Kidney tubule cell (primary cell): Measurements from ENCODE around the gene CTNNA2.

Experiments
- DNase-seq: peaks from one replicate; pipeline ENCODE4 v3.0.0-alpha.2; 2018; ENCODE audit warnings: low spot score

CTNNA2 gene

DNA sequence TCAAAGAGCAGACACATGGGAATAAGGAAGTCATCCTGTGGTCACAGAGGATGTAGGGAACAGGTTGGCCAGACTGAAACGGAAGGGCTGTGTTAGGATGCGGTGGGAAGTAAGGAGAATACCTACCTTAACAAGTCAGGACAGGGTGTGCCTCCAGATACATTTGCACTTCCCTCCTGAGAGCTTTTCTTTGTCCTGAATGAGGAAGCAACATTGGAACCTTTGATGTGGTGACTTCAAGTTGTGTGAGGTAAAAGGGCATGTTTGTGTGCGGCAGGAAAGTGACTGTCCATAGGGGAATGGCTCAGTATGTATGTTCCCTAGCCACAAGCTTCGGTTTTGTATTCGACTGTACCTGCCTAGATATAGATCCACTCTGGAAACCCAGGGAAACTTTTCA lies 816.6 kb downstream of the CTNNA2 start:
- DNase-seq = no peak

DNA sequence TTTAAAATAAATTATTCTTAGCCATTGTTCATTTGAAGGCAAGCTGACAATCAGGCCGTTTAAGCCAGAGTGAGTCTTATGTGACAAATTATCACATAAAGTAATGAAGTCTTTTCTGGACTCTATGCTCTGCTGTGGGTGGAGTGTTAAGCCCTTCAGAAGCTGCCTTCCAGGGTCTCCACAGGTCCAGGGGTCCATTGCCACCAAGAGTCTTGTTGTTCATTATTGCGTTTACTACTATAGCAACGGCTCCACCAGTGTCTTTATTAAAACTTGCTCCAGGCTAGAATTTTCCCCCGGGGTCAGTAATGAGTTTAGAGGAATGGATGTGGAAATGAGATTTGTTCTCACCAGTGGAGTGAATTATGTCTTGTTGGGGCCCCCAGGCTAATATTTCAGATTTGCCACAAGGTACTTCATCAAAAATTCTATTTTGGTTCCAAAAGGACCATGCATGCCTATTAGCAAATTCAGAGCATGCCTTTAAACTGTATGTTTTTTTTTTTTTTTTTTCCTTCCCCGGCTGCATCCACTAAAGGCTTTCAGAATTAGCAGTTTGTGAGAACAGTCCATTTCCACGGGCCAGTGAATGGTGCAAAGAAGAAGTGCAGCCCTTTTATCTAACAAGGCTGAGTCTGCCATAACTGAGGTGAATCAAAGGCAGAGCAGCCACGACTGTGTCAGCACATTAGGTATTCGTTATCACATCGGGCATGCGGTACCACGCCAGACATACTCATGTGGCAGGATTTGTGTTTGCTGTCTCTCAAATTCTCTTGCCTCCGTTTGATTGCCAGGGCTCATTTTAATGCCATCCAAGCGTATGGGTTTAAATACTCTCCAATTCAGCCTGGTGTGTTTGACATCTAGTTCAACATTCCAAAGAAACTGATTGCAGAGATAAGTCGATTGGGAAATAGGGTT lies 817.9 kb downstream of the CTNNA2 start:
- DNase-seq = no peak

DNA sequence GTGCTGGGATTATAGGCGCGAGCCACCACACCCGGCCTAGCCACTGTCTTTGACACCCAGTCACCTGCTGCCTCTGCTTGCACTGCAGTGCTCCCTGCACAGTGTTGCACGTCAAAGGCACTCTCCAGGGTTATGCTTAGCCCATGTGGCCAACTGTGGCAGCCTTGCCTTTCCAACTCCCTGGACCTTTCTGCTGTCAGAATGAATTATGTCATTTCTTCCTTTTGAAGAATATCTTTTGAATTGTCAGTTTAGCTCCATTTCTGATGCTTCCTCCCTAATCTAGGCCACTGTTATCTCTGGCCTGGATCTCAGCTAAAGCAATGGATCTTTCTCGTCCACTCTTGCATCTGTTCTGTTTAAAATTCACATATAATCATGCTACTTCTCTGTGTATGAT lies 821.0 kb downstream of the CTNNA2 start:
- no peak for DNase-seq

DNA sequence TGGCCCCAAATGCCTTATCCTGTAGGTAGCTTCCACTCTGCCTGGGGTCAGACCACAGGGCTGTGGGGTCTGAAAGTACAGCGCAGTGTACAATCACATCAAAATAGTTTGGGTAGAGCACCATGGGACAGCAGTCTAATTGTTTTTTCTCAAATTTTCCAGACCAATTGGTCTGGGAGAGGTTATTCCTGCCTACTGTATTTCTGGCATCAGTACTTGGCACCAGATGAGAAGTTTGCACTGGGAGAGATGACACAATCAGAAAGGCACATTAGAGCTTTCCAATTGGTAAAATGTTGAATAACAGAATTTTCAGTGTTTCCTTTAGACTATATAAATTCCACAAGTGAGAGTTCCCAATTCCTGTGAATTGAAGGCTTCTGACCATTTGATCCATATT lies 822.6 kb downstream of the CTNNA2 start:
- no peak for DNase-seq

DNA sequence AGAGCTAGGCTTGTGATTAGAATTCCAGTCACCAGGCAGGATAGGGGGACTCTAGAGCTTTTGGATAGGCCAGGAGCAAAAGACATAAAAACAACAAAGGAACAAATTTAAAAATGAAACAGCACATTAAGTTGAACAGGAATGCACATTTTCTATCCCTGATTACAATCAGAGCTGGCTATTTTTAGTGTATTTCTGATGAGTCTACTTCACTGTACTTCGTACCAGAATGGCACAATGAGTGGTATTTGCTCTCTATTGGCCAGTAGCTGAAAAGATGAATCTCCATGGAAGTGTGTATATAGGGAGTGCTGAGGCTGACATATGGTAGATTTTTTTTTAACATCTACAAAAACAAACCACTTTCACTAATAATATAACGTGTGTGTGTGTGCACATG lies 825.9 kb downstream of the CTNNA2 start:
- DNase-seq = no peak

DNA sequence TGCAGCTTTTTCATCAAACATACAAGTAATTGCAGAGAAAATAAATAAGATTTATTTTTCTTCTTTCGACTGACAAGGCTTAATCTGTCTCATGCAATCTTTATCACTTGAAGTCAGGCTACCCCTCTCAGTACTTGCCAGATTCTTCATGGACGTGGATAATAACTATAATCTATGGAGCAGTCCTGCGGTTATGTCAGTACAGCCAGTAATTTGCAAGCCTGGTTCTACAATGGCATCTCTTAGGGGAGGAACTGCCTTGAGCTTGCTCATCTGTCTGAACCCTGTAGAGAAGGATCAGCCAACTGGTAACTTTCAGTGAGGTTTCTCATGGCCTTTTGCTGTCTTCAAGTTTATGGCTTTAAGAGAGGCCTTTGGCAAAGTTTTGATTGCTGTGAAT lies 827.2 kb downstream of the CTNNA2 start:
- no peak for DNase-seq

DNA sequence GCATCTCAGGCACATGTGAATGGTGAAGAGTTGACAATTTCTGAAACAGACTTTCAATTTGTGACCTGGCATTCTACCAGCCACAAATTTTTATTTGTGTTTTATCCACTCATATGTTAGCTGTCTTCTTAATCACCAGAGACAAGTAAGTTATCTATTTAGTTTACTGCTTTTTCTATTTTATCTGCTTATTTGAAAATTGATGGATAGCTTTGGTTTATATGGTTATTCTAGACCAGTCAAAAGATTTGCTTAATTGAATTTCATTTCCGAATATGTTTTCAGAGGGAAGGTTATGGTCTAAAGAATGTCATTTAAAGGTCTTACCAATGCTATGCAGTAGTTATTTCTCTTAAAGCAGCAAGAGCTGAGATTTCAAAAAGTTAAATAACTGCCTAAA lies 835.2 kb downstream of the CTNNA2 start:
- DNase-seq = no peak

DNA sequence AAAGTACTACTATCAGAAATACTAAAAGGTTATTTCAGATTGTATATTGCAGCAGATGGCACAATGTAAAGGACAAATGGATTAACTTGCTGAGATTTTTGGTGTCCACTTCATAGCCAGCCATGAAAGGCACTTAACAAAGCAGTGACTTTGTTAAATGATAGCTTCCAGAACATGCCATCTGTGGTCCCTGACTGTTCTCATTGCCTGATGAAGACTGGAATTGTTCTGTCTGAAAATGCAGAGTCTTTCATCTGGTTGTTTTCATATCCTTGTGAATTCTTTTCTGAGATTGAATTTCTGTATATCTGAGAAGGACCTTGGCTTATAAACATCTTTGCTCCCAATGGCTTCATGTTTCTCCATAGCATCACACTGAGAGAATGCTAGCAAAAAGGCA lies 836.1 kb downstream of the CTNNA2 start:
- DNase-seq = no peak

DNA sequence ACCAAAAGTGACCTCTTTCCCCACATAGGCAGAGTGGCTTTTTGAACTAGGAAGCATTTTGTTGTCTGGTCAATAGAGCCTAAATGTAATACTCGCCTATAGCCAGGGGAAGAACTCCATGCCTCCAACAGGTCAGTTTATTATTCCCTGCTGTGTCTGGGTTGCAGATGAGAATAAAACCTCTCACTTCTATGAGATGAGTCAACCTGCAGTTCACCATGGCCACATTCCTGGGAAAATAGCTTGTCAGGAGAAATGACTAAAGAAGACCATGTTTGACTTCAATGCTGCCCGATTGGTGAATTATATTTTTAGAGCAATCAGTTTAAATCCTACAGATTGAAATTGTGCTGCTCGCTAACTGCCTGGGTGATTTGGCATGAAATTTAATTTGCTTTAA lies 838.4 kb downstream of the CTNNA2 start:
- peak; percentile 58 for DNase-seq

DNA sequence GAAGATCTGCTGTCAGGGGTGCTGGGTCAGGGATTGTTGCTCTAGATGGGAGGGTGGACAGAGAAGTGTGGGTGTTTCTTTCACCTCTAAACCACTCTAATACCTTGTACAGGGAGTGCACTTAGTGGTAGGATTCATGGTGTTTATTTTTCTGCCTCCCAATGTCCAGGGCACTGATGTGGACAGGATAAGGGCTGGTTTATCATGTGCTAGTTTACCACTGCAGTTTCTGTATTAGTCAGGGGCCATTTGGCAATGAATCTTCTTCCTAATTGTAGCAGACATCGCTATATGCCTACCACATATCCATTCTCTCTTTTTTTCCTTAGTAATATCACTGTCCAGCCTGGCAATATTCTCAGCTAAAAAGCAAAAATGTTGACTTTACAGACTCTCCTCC lies 842.0 kb downstream of the CTNNA2 start:
- DNase-seq = no peak

DNA sequence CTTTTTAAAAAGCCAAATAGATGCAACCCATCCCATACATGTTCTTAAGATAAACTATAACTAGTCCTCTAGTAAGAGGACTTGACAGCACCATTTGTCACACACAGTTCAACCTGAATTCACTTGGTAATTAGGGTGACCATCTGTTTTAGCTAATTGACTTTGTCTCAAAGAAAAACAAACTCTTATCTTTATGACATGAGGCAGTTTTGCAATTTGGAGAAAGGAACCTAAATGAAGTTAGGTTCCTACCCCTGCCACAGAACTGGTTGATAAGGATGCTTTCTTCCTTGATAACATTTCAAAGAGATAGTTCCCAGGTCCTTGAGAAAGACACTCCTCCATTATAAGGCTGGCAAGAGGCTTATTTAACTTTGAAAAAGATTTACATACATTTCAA lies 849.1 kb downstream of the CTNNA2 start:
- DNase-seq = no peak

DNA sequence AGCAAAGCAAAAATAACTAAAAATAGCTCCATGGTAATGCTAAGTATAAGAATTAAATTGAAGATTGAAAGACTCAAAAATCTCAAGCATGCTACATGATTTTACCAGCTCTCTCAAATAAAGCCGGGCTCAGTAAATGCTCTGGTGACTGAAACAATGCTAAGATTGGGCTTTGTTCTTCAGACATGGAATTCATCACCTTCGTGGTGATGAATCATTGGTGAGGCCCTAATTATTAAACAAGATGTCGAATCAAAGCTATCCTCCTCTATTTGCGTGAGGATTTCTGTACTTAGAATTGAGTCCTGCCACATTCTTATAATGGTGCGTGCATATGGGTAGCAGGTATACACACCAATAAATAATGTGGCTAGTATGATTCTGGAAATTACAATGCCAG lies 850.5 kb downstream of the CTNNA2 start:
- DNase-seq = peak; percentile 39

DNA sequence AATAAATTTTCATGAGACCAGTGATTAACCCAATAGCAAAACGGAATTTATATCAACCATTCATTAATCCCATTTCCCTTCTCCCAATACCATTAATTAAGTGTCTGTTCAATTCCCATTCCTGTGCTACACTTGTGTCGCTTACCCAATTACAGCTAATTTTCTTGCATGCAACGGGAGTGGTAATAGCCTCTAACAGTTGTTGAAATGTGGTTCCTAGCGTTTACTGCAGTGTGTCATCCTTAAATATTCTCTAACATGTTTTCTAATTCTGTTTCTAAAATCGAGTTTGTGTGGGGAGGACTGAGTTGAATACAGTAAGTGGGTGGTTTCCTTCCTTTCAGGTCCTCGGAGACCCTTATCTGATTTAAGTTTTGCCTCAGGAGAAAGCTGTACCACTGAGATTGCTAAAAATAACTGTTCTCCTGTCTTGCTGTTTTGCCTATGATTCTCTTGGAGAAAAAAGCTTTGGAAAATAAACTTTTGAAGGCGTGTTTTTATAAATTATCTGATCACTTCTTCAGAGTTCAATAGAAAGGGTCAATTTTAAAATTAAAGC lies 851.0 kb downstream of the CTNNA2 start:
- no peak for DNase-seq

DNA sequence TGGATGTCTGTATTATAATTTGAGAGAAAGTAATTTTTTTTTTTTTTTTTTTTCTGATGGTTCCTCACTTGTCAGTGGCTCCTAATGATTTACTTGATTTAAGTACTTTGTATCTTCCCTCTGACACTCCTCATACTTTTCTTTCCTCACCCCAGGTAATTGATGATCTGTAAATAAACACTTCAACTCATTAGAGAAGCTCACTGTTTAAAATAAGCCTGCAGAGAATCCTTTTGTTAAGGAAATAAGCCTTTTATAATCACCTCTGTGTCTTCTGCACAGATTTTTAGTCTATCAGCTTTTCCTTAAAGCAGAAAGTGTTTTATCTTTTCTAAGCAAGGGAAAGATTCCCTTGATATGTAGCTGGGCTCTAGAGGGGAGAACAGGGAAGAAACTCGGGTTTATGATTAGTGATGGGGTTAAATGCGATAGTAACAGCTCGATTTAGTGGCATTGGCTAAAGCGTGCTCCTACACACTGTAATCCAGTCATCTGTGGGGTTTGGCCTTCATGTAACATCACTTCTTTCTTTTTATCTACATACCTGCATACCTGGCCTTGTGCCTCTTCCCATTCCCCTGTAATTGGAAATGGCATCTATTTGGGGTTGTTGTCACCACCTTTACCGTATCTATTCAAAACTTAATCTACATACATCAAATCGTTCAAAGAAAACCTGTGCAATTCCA lies 851.8 kb downstream of the CTNNA2 start:
- no peak for DNase-seq

DNA sequence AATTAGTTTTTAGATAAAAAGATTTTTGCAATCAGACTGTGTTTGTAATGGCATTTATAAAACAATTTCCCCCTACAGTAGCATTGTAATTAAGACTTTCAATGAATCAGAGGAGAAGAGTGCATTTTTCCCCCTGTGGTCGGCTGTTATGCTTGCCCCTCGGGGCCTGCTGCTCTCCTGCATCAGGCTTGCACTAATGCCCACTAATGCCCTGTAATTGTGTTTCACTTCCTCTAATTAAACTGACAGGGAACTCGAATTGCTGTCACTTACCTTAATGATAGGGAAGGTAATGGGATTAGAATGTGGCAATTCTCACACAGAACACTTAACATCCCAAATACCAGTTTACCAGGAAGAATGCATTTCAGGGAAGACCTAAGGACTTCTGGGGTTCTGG lies 852.9 kb downstream of the CTNNA2 start:
- DNase-seq = no peak

DNA sequence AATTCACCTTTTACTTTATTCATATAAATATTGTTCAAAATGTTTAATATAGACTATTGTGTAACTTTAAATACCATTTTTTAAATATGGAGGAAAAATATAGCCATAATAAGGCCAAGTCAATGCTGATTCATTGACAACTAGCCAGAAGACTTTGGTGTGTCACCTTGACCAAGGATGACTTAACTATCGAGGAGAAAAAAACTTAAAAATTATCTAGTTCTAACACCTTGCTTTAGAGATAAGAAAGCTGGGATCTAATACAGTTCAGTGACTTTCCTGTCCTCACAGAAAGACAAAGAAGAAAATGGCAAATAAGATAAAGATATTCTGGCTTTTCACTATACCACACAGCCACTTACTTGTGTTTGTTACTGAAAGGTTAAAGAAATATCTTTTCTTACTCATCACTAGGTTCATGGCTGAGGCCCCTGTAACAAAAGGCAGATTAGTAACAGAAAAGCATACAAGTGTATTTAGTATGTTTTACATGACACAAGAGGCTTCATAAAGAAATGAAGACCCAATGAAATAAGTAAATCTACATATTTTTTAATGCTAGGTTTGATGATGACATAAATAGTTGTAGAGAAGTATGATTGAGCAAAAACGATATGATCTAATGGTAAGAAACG lies 857.6 kb downstream of the CTNNA2 start:
- no peak for DNase-seq

DNA sequence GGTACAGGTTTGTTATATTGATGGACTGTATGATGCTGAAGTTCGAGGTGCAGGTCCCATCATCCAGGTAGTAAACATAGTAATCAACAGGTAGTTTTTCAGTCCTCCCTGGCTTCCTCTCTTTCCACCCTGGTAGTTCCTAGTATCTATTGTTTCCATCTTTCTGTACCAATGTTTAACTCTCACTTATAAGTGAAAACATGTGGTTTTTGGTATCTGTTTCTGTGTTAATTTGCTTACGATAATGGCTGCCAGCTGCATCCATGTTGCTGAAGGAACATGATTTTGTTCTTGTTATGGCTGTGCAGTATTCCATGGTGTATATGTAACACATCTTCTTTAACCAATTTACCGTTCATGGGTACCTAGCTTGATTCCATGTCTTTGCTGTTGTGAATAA lies 861.3 kb downstream of the CTNNA2 start:
- DNase-seq = no peak

DNA sequence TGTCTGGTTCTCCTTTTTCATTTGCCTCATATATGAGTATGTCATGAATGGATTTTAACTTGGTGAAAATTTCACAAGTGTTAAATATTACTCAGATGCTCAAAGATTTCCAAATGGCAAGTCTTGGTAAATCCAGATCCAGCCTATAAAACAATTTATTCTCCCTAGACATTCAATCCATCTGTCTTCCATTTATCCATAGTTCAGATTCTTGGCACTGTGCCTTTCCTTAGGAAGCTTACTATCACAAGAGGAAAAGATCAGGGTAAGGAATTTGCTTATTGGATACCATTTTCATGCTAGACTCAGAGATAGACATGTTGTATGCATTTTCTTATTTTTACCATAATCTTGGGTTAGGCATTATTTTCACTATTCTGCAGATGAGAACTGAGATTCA lies 864.2 kb downstream of the CTNNA2 start:
- no peak for DNase-seq

DNA sequence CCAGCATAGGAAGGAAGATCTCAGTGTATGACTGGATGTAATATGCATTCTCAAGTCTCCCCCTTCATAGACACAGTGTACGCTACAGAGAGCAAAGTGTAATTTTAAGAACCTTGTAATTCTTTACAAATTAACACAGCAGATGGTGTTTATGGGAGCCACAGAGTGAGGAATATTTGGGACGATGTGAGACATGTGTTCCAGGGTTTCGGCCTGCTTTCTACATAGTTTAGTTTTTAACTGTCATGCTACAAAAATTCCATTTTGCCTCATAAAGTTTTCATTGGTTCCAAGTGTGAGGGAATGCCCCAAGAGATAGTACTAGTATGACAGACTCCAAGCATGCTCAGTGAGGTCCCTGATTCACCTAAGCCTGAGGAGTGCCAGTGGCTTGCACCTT lies 867.9 kb downstream of the CTNNA2 start:
- DNase-seq = no peak

DNA sequence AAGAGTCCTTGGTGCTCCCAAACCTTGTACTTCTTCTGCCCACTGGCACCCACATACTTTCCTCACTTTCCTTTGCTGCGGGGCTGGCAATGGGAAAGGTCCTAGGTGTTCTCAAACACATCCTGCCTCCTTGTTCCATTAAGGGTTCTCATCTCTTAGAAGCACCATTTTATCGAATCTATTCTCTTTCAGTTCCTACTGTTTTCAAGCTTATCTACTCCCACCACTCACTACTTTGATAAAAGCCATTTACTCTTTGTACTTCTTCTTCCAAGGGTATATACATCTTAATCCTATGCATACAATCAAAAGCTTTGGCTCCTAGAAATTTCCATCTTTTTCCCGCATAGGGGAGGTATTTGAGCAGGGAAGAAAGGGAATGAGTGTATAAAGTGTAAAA lies 868.8 kb downstream of the CTNNA2 start:
- DNase-seq = no peak

DNA sequence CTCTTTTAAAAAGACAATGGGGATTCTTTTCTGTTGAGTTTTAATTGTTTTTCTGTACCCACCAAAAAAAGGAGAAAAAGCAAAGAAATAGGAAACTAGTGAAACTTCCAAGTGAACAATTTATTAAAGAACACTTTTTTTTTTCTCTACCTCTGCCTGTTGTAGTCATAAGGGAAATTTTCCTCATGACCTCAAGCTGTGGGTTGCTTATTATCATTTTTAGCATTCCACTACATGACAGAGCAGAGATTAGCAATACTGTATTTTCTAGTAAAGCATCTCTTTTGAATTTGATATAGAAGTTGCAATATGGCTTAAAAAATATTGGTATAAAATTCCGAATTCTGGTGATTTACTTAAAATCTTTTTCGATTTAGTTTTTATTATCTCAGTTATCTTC lies 879.6 kb downstream of the CTNNA2 start:
- peak; percentile 18 for DNase-seq

DNA sequence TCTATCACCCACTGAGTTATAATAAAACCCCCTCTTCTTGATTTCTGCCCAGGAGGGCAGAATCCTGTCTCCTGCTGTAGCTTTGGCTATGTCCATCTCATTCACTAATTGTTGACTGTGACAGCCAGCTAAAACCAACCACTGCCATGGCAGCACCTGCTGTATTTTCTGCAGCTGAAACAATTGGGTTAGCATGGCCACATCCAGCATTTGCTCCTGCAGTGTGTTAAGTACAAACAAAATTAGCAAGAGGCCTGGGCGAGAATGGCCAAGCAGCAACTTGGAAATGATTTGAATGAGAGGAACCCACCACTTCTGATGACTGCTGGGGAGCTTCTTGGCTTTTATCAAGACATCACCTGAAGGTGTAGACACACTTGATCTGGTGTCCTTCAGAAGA lies 881.1 kb downstream of the CTNNA2 start:
- no peak for DNase-seq

DNA sequence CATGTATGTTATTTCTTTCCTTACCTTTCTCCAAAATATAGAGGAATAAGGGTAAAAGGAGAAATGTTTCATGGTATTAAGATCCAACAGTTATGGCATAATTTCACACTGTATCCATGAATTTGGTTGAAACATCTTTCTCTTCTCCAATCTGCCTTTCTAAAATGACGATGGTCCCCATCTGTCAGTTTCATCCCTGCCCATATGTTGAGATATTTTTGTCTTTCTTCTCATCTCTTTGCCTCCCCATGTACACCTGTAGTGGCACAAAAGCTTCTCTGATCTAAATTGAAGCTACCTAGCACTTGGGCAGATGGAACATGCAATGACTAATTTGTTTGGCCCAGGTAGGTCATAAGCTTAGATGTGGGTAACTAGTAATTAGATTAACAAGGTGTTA lies 882.4 kb downstream of the CTNNA2 start:
- DNase-seq = no peak
